ENCODE measurements around the gene SORCS2.

DNA sequence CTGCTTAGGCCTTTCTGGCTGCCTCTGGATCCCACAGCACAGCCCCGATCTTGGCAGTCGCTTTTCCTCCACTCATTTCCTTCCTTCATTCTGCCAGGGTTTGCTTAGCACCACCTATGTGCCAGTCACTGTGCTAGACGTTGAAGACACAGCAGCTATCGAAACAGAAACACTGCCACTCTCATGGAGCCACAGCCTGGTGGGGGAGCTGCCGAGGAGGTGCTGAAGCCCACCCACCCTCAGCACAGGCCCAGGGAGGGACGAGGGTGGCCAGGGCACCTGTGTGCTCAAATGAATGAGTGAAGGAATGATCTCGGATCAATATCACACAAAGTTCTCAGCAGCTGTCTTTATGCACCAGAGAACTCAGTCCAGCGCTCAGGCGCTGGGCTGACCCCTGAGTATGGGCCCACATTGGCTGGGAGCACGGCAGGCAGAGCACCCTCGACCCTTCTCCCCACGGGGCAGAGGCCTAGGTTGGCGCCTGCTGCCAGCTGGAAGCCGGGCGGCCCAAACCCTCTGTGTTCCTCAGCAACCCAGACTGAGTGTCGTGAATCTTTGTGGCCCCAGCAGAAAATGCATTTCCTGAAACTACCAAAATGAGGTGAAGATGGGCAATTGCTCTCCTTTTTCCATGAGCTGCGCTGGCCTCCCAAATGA is 108.9 kb downstream of the SORCS2 start:
- TF ChIP-seq, protein P1, sequence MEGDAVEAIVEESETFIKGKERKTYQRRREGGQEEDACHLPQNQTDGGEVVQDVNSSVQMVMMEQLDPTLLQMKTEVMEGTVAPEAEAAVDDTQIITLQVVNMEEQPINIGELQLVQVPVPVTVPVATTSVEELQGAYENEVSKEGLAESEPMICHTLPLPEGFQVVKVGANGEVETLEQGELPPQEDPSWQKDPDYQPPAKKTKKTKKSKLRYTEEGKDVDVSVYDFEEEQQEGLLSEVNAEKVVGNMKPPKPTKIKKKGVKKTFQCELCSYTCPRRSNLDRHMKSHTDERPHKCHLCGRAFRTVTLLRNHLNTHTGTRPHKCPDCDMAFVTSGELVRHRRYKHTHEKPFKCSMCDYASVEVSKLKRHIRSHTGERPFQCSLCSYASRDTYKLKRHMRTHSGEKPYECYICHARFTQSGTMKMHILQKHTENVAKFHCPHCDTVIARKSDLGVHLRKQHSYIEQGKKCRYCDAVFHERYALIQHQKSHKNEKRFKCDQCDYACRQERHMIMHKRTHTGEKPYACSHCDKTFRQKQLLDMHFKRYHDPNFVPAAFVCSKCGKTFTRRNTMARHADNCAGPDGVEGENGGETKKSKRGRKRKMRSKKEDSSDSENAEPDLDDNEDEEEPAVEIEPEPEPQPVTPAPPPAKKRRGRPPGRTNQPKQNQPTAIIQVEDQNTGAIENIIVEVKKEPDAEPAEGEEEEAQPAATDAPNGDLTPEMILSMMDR (IDR thresholded peaks at IDR 0.05; ENCODE audit: low read depth, low read length), result no peak
- no peak for TF ChIP-seq POLR2A (IDR thresholded peaks at IDR 0.05; ENCODE audit: extremely low read depth, insufficient read length)
